Body of pancreas (tissue), 4 donors: ENCODE results near the gene PATZ1.

Source experiments
- POLR2A ChIP-seq, 3 donors: fragments of 450-650 bp; IDR thresholded peaks; one replicate each; pipeline ENCODE4 v1.6.1; 2016; ENCODE audit warnings: antibody characterized with exemption in 3 of 3, mild to moderate bottlenecking in 2 of 3
- TF ChIP-seq, protein P1 (sequence below), 7 experiments: fragments of 450-650 bp in 4 of 7; fragments of 200-600 bp in 3 of 7; sonication (generic) in 3 of 7; IDR thresholded peaks; one replicate each; pipeline ENCODE4 v1.5.1; 2016 to 2019; ENCODE audit warnings: antibody characterized with exemption in 7 of 7

GRCh38 chr22:31350410-31350863, 4.3 kb upstream of the PATZ1 start:
- TF ChIP-seq, protein P1, sequence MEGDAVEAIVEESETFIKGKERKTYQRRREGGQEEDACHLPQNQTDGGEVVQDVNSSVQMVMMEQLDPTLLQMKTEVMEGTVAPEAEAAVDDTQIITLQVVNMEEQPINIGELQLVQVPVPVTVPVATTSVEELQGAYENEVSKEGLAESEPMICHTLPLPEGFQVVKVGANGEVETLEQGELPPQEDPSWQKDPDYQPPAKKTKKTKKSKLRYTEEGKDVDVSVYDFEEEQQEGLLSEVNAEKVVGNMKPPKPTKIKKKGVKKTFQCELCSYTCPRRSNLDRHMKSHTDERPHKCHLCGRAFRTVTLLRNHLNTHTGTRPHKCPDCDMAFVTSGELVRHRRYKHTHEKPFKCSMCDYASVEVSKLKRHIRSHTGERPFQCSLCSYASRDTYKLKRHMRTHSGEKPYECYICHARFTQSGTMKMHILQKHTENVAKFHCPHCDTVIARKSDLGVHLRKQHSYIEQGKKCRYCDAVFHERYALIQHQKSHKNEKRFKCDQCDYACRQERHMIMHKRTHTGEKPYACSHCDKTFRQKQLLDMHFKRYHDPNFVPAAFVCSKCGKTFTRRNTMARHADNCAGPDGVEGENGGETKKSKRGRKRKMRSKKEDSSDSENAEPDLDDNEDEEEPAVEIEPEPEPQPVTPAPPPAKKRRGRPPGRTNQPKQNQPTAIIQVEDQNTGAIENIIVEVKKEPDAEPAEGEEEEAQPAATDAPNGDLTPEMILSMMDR (IDR thresholded peaks at IDR 0.05): no peak
- no peak for TF ChIP-seq POLR2A (IDR thresholded peaks at IDR 0.05)
